Body of pancreas (tissue), 4 donors: ENCODE results near the gene IHH.

ENCODE experiments used
- CTCF ChIP-seq, 7 experiments: fragments of 450-650 bp in 4 of 7; fragments of 200-600 bp in 3 of 7; sonication (generic) in 3 of 7; IDR thresholded peaks; one replicate each; pipeline ENCODE4 v1.5.1; 2016 to 2019; ENCODE audit warnings: antibody characterized with exemption in 7 of 7
- POLR2A ChIP-seq, 3 donors: fragments of 450-650 bp; IDR thresholded peaks; one replicate each; pipeline ENCODE4 v1.6.1; 2016; ENCODE audit warnings: antibody characterized with exemption in 3 of 3, mild to moderate bottlenecking in 2 of 3

DNA sequence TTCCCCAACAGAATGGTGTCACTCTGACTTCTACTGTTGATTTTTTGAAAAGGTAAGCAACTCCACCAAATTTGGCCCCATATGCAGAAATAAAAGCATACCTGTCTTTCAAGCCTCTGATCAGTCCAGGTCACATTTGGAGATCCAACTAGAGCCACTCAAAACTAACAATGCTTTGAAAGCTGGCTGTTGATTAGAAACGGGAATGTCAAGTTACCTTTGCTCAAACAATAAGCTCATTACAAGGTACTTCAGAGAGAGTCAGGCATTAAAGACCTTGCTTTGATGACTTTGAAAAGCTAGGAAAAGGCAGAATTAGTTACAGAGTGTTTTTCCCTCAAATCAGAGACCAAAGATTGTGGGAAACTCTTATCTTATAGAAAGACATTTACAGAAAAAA is 4.8 kb upstream of the IHH start:
- TF ChIP-seq CTCF (IDR thresholded peaks at IDR 0.05) (no peak), POLR2A (IDR thresholded peaks at IDR 0.05) (no peak)
